Measurements from ENCODE around the gene RTN1.

The RTN1 gene

GRCh38 chr14:59576332-59577294, 294.0 kb downstream of the RTN1 start, which contains the start of gene CCDC175:
TSS of gene CCDC175 (minus strand) at chr14:59576812. CDS start at chr14:59576775, 37 bp downstream.
- Histone ChIP-seq H3K36me3 (ENCODE audit: control insufficient read depth, insufficient read depth, low read length) (no peaks in the 10 kb centered on the region), H3K27me3 (ENCODE audit: control insufficient read depth, insufficient read depth, low read length) (no peaks in the 10 kb centered on the region), H3K9ac (no peak within 1 kb of the TSS), H3K79me2 (no peaks in the 10 kb centered on the region), H2AFZ (peak within 1 kb of the TSS; percentile 80), H3K9me3 (ENCODE audit: control insufficient read depth, low read length) (no peaks in the 10 kb centered on the region), H3K4me1 (peaks cover 3% of the 10 kb centered on the region), H3K4me2 (ENCODE audit: low read length) (peak within 1 kb of the TSS; percentile 65), H3K27ac (peak within 1 kb of the TSS; percentile 42), H3K4me3 (ENCODE audit: low read depth, low read length) (peak within 1 kb of the TSS; percentile 47)
- peak; percentile 93 for TF ChIP-seq CTCF (IDR thresholded peaks at IDR 0.05)

GRCh38 chr14:59570122-59570521, 300.5 kb downstream of the RTN1 start:
- no peak overlapping the region for H3K4me2 ChIP-seq (ENCODE audit: low read length)
- no peak overlapping the region for H3K9ac ChIP-seq
- H3K27ac ChIP-seq: no peak overlapping the region
- no peak overlapping the region for H2AFZ ChIP-seq
- no peaks in the 10 kb centered on the region for H3K79me2 ChIP-seq
- H3K4me1 ChIP-seq: no peaks in the 10 kb centered on the region
- H3K4me3 ChIP-seq (ENCODE audit: low read depth, low read length): no peak overlapping the region
- no peak for TF ChIP-seq CTCF (IDR thresholded peaks at IDR 0.05)
- H3K9me3 ChIP-seq (ENCODE audit: control insufficient read depth, low read length): no peaks in the 10 kb centered on the region
- H3K36me3 ChIP-seq (ENCODE audit: control insufficient read depth, insufficient read depth, low read length): no peaks in the 10 kb centered on the region
- H3K27me3 ChIP-seq (ENCODE audit: control insufficient read depth, insufficient read depth, low read length): no peaks in the 10 kb centered on the region

DNA sequence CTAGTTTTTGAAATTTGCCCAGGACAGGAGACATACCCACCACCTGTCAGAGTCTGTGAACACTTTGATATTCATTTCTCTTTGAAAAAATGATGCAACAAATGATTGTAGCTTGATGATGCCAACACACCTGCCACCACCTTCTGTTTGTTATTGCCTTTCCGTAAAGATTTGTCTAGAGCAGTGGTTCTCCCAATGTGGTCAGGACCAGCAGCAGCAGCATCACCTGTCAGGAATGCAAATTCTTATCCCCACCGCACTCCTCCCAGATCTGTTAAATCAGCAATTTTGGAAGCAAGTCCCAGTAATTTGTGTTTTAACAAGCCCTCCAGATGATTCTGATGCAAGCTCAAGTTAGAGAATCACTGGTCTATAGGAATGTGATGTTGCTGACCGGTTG, 303.9 kb downstream of the RTN1 start:
- H3K27me3 ChIP-seq (ENCODE audit: control insufficient read depth, insufficient read depth, low read length): no peaks in the 10 kb centered on the region
- no peaks in the 10 kb centered on the region for H3K36me3 ChIP-seq (ENCODE audit: control insufficient read depth, insufficient read depth, low read length)
- TF ChIP-seq CTCF (IDR thresholded peaks at IDR 0.05): no peak
- H3K9ac ChIP-seq: no peak overlapping the region
- H3K79me2 ChIP-seq: no peaks in the 10 kb centered on the region
- no peaks in the 10 kb centered on the region for H3K4me1 ChIP-seq
- no peak overlapping the region for H3K4me2 ChIP-seq (ENCODE audit: low read length)
- H2AFZ ChIP-seq: no peak overlapping the region
- no peak overlapping the region for H3K4me3 ChIP-seq (ENCODE audit: low read depth, low read length)
- no peaks in the 10 kb centered on the region for H3K9me3 ChIP-seq (ENCODE audit: control insufficient read depth, low read length)
- no peak overlapping the region for H3K27ac ChIP-seq

DNA sequence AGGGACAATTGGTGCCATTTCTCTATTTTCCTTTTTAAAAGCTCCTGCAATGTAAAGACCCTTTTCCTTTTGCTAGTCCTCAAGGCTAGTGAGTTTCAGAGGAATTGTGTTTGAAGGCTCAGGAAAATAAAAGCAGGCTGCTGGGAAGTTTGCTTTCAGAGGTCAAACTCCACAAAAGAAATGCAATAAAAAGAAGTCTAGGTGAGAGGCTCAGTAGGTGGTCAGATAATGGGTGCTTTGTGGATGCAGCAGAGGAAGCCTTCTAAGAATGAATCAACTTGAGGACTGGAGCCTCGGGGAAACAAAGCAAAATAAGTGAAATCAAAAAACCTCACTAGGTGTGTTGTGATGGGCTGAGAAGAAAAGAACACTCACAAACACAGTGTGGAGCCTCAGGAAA, 304.3 kb downstream of the RTN1 start:
- Histone ChIP-seq H2AFZ (no peak overlapping the region), H3K79me2 (no peaks in the 10 kb centered on the region), H3K36me3 (ENCODE audit: control insufficient read depth, insufficient read depth, low read length) (no peaks in the 10 kb centered on the region), H3K9ac (no peak overlapping the region), H3K4me2 (ENCODE audit: low read length) (no peak overlapping the region), H3K27me3 (ENCODE audit: control insufficient read depth, insufficient read depth, low read length) (no peaks in the 10 kb centered on the region), H3K9me3 (ENCODE audit: control insufficient read depth, low read length) (no peaks in the 10 kb centered on the region), H3K4me1 (no peaks in the 10 kb centered on the region), H3K27ac (no peak overlapping the region), H3K4me3 (ENCODE audit: low read depth, low read length) (no peak overlapping the region)
- no peak for TF ChIP-seq CTCF (IDR thresholded peaks at IDR 0.05)
